ENCODE data around the gene PARP12.

DNA sequence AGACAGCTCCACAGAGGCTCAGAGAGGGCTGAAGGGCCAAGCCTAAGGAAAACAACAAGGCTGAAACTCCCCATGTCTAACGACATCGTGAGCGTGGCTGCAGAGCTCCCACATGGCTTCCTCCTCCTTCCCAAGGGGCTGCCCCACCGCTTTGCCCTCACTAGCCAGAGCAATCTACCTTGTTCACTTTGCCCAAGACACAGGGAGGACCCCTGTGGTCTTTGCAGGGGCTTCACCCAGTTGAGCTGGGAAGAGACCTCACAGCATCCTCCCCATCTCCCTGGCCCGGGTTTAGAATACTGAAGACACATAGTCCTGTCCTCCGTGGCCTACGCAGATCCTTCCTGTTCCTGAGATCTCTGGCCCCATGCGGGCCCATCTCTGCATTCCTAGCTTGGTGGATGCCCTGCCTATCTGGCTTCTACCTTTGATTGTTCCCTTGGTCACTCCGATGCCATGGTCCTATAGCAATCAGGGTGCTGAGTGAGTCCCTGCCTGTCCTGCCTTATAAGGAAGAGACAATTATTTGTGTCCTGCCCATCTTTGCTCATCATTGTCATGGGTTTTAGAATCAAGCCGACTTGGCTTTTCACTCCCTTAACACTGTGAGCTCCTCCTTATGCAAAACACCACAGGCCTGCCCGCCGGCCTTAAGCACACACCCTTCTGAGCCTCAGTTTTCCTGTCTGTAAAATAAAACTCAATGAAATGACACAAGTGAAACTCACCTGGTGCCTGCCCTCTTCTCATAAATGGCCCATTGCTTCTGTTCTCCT, 73.2 kb downstream of the PARP12 start:
- TF ChIP-seq CTCF (IDR thresholded peaks at IDR 0.05) (no peak), EP300 (IDR thresholded peaks at IDR 0.05) (no peak), POLR2A (IDR thresholded peaks at IDR 0.05) (no peak)

Data from ovary (tissue), 3 donors.